Right renal cortex interstitium (tissue), 3 donors: ENCODE data around the gene MAST2. TPM values are rescaled to one million over a fixed set of nuclear protein-coding genes. Genes with fewer than 3 reads are reported as not detected.
"Not testable (repeated sequence)": the region's sequence is repeated elsewhere in the genome, so short reads cannot be mapped to it uniquely, and the experiment has no call there.

Experiments
- DNase-seq, 3 donors: peaks; one replicate each; pipeline ENCODE4 v3.0.0-alpha.2; 2013; ENCODE audit warnings: low read depth in 3 of 3, low spot score in 2 of 3
- polyA plus RNA-seq, 3 donors: library from polyadenylated mRNA; unstranded; fragments of 120-200 nt; gene quantifications; one replicate each; pipeline ENCODE4 v1.2.1, GENCODE V29; 2013; ENCODE audit not compliant: insufficient read length in 3 of 3

Gene MAST2
- polyA plus RNA-seq, 3 donors = 25.4 to 31.4 (median 28.9) TPM

- no peak for DNase-seq
Measured at GRCh38 chr1:46056325-46056724, 252.9 kb downstream of the MAST2 start.

GRCh38 chr1:46057215-46057614 is 253.8 kb downstream of the MAST2 start:
- DNase-seq = not testable (repeated sequence)

- DNase-seq = no peak
Measured at GRCh38 chr1:46057781-46058180, 254.4 kb downstream of the MAST2 start.

GRCh38 chr1:46058936-46059335 is 255.5 kb downstream of the MAST2 start:
- DNase-seq = no peak

- DNase-seq = no peak
Measured at GRCh38 chr1:46061146-46061545, 257.7 kb downstream of the MAST2 start.

- no peak for DNase-seq
Measured at GRCh38 chr1:46062651-46063319, 259.4 kb downstream of the MAST2 start.

- DNase-seq = no peak
Measured at GRCh38 chr1:46064708-46065107, 261.3 kb downstream of the MAST2 start.

GRCh38 chr1:46065405-46065804 is 262.0 kb downstream of the MAST2 start:
- no peak for DNase-seq

- DNase-seq = no peak
Measured at GRCh38 chr1:46067652-46068051, 264.2 kb downstream of the MAST2 start.

- DNase-seq = no peak
Measured at GRCh38 chr1:46068525-46068924, 265.1 kb downstream of the MAST2 start.

GRCh38 chr1:46070164-46070814 is 266.9 kb downstream of the MAST2 start:
- no peak for DNase-seq

- DNase-seq = no peak
Measured at GRCh38 chr1:46072975-46073374, 269.6 kb downstream of the MAST2 start.

GRCh38 chr1:46076343-46076742 is 272.9 kb downstream of the MAST2 start:
- DNase-seq = no peak

- no peak for DNase-seq
Measured at GRCh38 chr1:46077644-46078043, 274.2 kb downstream of the MAST2 start.

- DNase-seq = no peak
Measured at GRCh38 chr1:46080257-46080656, 276.8 kb downstream of the MAST2 start.

GRCh38 chr1:46081206-46081605 is 277.8 kb downstream of the MAST2 start:
- DNase-seq = no peak

GRCh38 chr1:46081619-46082018 is 278.2 kb downstream of the MAST2 start:
- no peak for DNase-seq

GRCh38 chr1:46083579-46083978 is 280.2 kb downstream of the MAST2 start:
- no peak for DNase-seq

GRCh38 chr1:46084553-46085451 is 281.4 kb downstream of the MAST2 start:
- DNase-seq = no peak
